GM21529 (cell line): ENCODE results near the gene ECSIT.

ENCODE experiments used
- ATAC-seq: cut with Tn5 transposase; IDR thresholded peaks from one replicate; pipeline ENCODE4 v1.9.1; 2021; ENCODE audit not compliant: unreplicated experiment

Gene ECSIT

DNA sequence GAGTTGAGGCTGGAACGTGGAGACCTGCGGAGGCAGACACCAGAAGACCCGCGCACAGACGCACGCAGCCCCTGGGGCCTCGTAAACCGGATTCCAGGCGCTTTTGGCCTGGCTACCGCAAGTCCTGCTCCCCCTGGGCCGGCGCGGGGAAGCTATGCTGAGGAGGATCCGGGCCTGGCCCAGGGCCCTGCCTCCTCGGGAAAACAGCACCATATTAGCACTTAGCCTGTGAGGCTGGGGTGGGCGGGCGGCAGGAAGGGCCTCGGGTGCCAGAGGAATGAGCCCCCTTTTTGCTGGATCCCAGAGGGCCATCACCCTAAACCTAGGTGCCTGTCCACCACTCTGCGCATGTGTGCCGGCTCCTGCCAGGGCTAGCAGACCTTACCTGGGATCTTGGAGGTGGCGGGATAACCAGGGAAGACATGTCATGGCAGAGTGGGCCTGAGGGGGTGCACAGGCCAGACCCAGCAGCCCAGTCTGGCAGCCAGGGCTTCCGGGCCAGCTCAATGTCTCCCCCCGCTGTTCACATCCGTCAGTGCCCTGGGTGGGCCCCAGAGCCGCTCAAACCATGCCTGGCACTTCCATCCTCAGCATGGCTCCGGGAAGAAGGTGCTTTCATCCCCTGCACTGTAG is 22.8 kb upstream of the ECSIT start:
- no peak for ATAC-seq

DNA sequence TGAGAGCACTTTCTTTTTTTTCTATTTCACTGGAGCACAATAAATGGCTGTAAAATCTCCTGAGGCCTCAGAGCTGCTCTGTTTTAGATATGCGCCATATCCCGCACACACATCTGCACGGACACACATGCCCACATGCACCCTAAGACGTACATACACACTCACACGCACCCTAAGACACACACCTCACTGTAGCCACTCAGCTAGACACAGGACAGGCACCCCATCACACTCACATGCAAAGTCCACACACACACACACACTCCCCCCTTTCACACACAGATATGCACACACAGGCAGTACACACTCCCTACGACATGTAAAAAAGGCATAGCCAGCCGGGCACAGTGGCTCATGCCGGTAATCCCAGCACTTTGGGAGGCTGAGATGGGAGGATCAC is 21.3 kb upstream of the ECSIT start:
- no peak for ATAC-seq

DNA sequence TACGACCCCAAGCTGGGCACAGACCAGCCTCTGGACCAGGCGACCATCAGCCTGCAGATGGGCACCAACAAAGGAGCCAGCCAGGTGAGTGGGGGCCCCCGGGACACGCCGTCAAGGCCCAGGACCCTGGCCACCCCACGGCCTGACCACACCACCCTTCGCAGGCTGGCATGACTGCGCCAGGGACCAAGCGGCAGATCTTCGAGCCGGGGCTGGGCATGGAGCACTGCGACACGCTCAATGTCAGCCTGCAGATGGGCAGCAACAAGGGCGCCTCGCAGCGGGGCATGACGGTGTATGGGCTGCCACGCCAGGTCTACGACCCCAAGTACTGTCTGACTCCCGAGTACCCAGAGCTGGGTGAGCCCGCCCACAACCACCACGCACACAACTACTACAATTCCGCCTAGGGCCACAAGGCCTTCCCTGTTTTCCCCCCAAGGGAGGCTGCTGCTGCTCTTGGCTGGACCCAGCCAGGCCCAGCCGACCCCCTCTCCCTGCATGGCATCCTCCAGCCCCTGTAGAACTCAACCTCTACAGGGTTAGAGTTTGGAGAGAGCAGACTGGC is 20.5 kb upstream of the ECSIT start:
- ATAC-seq, result no peak

DNA sequence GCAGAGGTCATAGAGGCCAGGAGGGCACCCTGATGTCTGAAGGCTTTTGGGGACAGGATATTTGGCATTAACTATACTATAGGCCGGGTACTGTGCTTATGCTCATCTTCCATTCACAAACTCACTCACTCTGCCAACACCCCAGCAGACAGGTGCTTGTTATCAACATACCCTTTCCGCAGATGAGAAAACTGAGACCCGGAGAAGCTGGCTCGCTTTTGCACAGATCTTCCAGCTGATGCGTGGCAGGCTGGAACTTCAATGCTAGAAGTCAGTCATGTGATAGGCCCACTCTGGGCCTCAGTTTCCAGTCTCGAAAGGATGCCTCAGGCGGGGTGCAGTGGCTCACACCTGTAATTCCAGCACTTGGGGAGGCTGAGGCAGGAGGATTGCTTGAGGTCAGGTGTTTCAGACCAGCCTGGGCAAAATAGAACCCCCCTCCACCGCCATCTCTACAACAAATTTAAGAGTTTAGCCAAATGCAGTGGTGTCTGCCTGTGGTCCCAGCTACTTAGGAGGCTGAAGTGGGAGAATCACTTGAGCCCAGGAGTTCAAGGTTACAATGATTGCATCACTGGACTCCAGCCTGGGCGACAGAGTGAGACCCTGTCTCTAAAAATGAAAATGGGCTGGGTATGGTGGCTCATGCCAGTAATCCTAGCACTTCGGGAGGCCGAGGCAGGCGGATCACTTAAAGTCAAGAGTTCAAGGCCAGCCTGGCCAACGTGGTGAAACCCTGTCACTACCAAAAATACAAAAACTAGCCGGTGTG is 19.2 kb upstream of the ECSIT start:
- ATAC-seq, result no peak

DNA sequence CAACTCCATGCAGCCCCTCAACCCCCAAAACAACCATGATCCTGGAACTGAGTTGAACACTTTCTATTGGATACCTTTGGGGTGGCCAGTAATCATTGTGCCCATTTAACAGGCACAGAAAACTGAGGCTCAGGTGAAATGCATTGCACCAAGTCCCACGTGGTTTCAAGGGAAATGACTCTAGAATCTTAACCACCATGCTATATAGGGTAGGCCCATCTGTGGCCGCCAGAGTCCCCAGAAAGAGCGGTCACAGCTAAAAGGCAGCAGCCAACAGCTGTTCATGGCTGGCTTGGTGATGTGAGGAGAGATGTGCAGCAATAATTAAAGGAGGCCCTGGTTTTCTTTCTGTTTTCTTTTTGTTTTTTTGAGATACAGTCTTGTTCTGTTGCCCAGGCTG is 12.3 kb upstream of the ECSIT start:
- no peak for ATAC-seq

DNA sequence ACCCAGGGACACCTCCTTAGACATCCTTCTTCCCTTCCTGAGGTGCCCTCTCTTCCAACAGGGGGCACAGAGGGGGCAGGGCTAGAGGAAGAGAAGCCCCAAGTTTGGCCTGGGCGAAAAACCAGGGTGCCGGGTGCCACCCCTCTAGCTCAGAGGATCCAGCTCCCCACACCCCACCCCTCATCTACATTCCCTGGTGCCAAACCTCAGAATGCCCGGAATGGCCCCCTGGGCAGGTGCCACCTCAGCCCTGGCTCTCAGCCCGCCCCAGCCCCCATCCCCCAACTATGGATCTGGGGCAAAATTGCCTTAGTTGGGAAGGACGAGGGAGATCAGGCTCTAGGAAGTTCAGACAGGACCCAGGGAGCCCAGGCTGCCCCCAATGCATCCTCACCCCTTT is 11.7 kb upstream of the ECSIT start:
- ATAC-seq, result no peak

DNA sequence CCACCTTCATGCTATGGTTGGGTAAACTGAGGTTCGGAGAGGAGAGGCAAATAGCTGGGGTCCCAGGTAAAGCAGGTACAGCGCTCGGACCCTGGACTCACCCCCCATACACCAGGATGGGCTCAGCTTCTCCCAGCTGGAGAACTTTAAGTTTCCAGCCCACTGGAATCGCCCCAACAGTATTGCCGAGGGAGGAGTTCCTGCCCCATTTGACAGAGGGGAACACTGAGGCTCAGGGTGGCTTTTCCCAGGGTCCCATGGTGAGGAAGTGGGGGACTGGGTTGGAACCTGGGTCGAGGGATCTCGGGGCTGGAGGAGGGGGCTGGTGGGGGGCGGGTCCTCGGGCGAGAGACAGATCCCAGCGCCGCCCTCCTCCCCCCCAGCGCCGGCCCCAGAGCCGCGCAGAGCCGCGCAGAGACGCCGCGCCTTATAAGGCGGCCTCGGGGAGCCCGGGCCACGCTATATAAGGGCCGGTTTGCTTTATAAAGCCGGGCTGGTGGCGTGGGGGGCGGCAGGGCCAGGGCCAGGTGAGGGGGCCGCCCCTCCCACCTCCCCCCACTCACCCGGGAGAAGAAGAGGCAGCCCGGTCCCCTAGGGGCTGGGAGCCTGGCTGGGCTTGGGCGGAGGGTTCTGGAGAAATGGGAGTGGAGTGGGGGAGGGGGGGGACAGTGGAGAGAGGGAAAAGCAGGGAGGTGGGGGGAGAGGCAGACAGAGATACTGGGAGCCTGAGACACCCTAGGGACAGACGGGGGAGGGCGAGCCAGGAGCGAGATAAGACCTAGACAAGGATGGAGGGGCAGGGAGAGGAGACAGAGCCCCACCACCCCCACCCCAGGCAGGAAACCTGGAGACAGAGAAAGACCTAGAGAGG is 10.8 kb upstream of the ECSIT start:
- no peak for ATAC-seq

DNA sequence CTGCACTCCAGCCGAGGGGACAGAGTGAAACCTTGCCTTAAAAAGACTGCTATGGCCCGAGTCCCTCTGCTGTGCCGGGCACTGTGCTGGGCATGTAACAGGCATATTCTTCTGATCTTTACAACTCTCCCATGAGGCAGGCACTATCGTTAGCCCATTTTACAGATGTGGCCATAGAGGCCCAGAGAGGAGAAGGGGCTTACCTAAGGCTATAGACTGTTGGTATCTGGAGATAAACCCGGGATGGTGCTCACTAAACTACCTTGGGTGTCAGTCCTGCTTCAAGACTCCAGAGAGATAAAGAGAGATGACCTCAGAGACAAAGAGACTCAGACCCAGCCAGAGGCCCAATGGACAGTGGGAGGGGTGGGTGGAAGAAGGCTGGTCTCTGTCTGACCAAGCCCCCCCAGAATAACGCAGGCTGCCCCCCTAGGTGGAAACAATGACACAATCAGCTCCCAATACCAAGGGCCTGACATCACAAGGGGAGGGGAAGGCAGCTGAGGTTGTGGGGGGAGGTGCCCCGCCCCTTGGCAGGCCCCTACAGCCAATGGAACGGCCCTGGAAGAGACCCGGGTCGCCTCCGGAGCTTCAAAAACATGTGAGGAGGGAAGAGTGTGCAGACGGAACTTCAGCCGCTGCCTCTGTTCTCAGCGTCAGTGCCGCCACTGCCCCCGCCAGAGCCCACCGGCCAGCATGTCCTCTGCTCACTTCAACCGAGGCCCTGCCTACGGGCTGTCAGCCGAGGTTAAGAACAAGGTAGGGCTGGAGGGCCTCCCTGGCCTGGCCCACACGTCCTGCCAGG is 9.5 kb upstream of the ECSIT start, which contains the start of gene CNN1:
Gene CNN1 (plus strand): TSS at position 620 of the 805 bp plus-strand sequence. CDS start 77 bp downstream, at position 697.
- no peak for ATAC-seq

DNA sequence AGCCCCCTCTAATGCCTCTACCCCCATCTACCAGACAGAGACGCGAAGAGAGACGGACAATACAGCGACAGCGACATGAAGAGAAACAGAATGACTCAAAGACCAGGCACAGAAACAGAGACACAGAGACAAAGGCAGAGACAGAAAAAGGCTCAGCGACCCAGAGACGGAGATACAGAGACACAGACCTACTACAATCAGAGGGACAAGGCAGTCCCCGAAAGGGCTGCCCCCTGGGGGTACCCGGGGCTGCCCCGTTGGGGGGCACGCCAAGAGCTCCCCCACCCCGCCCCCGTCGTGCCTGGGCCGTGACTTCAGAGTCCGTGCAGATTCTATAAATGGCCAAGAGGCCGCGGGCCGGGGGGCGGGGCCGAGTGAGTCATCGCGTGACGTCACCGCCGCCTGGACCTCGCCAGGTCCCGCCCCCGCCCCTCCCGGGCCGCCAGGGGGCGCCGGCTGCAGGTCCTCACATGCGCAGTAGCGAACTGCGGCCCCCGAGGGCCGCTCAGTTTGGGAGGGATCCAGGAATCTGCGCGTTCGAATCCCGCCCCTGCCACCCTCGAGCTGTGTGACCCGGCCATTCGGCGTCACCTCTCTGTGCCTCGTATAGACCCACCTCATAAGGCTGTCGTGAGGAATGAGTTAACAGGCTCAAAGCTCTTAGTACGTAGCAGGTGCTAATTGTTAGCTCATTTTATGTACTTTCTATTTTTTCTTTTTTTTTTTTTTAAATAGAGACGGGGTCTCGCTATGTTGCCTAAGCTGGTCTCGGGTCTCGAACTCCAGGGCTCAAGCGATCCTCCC is 7.1 kb upstream of the ECSIT start:
- peak; percentile 61 for ATAC-seq

DNA sequence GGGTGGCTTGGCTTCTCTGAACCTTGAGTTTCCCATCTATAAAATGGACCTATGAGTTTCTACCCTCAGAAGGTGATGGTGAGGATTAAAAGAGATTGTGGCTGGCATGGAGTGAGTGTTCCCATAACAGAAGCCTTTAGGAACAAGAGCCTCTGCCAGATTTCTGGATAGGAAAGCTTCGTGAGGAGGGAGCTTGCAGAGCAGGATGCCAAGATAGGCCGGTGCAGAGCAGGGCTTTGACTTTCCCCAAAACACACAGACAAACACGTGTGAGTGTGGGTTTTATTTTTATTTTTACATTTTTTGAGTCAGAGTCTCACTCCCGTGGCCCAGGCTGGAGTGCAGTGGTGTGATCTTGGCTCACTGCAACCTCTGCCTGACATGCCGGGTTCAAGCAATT is 6.0 kb upstream of the ECSIT start:
- no peak for ATAC-seq

DNA sequence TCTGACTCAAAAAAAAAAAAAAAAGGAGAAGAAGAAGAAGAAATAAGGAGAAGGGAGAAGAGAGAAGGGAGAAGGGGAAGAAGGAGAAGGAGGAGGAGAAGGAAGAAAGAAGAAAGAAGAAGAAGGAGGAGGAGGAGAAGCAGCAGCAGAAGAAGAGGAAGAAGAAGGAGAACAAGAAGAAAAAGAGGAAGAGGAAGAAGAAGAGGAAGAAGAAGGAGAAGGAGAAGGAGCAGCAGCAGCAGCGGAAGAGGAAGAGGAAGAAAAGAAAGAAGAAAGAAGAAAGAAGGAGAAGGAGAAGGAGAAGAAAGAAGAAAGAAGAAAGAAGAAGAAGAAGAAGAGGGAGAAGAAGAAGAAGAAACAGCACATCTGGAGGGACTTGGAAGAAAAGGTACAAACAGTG is 5.6 kb upstream of the ECSIT start:
- ATAC-seq, result no peak

DNA sequence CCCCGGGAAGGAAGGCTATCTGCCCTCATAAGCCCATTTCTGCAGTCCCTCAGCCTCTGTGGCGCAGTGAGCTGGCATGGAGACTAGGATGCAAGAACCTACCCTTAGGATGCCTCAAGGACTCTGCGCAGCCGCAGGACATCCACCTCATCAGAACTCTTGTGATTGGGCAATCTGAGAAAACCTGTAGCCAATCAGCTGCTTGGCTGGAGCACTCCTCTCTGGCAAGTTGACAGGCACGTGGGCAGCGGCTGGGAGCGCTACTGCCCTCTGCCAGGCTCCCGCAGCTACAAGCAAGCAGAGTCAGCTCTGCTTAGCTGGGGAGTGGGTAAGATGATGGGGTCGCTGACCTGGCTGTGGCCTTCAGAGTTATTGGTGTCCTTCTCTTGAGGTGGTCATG is 1.5 kb upstream of the ECSIT start:
- ATAC-seq, result no peak

DNA sequence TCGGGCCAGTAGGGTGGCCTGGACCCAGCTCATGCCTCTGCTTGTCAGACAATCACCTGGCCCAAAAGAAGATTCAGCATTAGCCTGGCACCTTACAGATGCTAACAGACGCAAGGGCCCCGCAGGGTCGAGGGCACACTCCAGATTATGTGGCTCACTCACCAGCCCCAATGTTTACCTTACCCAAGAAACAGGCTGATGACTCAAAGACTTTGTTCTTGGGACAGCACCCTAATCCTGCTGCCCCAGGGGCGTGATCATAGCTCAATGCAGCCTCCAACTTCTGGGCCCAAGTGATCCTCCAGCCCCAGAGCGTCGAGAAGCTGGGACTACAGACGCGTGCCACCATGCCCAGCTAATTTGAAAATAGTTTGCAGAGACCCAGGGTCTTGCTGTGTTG is 9.8 kb downstream of the ECSIT start:
- ATAC-seq, result no peak

DNA sequence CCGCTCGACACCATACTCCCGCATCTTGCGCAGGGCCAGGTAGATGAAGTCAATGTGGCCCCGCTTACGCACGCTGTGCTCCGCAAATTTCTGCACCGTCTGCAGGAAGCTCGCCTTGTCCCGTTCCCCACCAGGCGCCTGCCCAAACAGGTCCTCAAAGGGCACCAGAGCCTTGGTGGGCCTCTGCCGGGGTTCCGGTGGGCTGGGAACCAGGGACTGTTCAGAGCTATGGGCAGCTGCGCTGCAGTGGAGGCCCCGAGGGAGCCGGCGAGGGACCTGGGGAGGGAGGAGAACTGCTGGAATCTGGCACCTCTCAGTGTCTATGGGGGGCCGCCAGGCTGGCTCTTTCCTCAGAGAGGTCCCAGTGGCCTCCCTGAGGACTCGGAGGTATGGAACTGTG is 15.0 kb downstream of the ECSIT start:
- ATAC-seq, result no peak

DNA sequence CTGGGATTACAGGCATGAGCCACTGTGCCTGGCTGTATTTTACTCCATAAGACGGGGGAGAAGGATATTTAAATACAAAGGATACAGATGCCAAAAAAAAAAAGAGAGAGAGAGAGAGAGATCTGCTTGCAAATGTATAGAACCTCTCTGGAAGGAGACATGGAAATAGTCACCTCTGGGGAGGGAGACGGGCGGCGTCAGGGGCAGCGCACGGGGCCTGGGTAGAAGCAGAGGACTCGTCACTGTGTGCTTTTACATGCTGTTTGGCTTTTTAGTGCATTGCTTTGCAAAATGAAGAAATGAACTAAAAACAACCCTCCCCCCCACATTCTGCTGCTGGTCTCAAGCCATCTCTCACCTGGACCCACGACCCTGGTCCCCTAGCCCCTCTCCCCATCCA is 18.5 kb downstream of the ECSIT start:
- ATAC-seq, result no peak

DNA sequence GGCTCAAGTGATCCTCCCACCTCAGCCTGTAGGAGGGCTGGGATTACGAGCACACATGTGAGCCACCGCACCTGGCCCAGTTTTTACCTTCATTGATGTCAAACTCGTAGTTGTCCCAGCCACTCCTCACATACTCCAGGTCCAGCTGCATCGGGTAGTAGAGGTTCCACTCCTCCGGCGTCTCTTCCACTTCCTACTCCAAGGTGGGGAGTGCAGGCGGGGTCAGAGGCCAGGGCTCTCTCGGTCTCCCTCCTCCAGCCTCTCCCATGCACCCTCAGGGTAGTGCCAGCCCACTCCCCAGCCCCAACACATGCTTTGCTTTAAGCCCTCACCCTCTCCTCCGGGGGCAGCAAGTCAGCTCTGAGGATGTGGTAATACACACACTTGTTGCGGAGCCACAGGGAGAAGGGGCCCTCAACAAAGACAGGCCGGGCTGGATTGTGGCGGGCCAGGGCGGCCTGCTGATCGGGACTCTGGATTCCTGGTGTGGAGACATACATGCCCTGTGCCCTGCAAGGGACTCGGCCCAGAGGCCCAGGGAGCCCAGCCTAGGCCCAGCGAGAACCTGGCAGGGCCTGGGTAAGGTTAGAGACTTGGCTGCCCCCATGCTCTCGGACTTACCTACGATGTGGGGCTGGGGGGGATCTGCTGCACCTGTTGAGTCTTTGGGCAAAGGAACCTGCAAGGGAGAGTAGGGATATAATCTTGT is 21.4 kb downstream of the ECSIT start:
- no peak for ATAC-seq

DNA sequence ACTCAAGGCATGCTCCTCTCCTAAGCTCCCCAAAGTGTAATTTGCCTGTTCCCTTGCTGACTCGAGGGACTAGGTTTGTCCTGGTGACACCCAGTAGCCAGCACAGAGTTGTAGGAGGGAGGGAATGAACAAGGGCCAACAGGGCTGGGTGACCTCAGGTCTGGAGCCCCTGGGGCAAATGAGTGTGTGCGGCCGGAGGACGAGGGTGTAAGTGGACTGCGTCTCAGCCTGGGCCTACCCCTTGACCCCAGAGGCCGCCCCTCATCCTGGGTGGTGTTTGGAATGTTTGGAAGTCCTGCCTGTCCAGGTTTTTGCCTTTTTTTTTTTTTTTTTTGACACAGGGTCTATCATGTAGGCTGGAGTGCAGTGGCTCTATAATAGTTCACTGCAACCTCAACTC is 22.0 kb downstream of the ECSIT start:
- ATAC-seq, result no peak

DNA sequence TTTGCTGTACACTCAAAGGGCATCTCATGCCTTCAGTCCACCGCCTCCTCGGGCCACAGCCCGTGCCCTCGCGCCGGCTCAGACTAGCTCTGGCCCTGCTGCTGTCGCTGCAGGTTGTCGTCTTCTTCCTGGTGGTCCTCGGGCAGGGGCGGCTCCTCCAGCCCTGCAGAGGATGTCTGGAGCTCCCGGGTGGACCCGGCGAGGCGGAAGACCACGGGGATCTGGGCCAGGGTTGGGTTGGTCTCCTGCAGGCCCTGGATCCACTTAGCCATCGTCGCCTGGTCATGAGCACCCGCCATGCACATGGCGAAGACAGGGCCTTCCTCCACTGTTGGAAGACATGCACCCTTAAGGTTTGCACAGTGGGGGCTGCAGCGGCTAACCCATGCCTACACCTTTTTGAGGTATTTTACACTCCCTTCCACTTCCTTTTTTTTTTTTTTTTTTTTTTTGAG is 22.8 kb downstream of the ECSIT start:
- peak; percentile 32 for ATAC-seq

DNA sequence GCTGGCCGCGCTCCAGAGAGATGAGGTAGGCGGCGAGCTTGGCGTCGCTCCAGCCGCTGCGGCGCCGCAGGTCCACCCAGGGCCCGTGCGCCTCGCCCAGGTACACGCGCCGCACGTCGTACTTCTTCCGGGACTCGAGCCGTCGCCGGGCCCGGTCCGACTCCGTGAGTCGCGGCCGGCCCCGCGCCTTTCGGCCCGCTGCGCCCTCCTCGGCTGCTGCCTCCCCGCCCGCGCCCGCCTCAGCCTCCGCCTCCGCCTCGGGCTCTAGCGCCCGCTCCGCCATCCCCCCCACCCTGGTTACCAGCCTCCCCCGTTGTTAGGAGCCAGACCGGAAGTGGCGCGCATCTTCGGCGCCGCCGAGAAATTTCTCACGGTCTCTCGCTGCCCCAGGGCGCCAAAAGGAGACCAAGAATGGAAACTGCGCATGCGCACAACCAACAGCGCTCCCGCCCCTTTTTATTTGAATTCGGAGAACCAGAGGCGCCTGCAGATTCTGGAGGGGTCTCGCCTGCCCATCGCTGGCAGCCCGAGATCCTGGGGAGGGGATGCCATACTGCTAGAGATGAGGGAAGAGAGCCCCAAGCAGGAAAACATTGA is 23.3 kb downstream of the ECSIT start, which contains the start of gene ZNF653:
Gene ZNF653 (minus strand): TSS at position 336 of the 597 bp plus-strand sequence. CDS start 53 bp downstream, at position 283.
- peak; percentile 41 for ATAC-seq
